Upper lobe of left lung (tissue), 4 donors: ENCODE results near the gene PCNX2.

ENCODE experiments used
- EP300 ChIP-seq, 4 donors: sonication (generic); formaldehyde crosslinking; IDR thresholded peaks; one replicate each; pipeline ENCODE4 v1.5.1; 2017; ENCODE audit warnings: antibody characterized with exemption in 4 of 4, control low read depth in 2 of 4
- POLR2A ChIP-seq, 4 donors: fragments of 450-650 bp; IDR thresholded peaks; one replicate each; pipeline ENCODE4 v1.5.1; 2016 to 2017; ENCODE audit warnings: antibody characterized with exemption in 4 of 4, mild to moderate bottlenecking in 2 of 4
- POLR2AphosphoS5 ChIP-seq, 2 donors: sonication (generic); formaldehyde crosslinking; IDR thresholded peaks; one replicate each; pipeline ENCODE4 v1.5.1; 2017; ENCODE audit warnings: antibody characterized with exemption in 2 of 2
- TF ChIP-seq, protein P1 (sequence below), 6 experiments: fragments of 450-650 bp in 4 of 6; fragments of 200-600 bp in 2 of 6; sonication (generic) in 2 of 6; IDR thresholded peaks; one replicate each; pipeline ENCODE4 v1.5.1; 2016 to 2019; ENCODE audit warnings: antibody characterized with exemption in 6 of 6

DNA sequence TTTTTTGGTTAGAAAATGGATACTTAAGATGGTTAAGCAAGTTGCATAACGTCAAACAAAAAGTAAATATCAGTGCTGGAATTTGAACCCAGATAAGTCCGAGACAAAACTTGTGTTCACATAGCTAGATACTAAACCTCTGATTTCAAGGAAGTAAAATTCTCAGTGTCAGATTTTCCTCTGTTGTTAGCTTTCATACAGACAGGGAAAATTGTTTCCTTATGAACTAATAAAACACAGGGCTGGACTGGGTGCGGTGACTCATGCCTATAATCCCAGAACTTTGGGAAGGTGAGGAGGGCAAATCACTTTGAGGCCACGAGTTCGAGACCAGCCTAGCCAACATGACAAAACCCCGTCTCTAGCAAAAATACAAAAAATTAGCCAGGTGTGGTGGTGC lies 51.3 kb downstream of the PCNX2 start:
- TF ChIP-seq, protein P1, sequence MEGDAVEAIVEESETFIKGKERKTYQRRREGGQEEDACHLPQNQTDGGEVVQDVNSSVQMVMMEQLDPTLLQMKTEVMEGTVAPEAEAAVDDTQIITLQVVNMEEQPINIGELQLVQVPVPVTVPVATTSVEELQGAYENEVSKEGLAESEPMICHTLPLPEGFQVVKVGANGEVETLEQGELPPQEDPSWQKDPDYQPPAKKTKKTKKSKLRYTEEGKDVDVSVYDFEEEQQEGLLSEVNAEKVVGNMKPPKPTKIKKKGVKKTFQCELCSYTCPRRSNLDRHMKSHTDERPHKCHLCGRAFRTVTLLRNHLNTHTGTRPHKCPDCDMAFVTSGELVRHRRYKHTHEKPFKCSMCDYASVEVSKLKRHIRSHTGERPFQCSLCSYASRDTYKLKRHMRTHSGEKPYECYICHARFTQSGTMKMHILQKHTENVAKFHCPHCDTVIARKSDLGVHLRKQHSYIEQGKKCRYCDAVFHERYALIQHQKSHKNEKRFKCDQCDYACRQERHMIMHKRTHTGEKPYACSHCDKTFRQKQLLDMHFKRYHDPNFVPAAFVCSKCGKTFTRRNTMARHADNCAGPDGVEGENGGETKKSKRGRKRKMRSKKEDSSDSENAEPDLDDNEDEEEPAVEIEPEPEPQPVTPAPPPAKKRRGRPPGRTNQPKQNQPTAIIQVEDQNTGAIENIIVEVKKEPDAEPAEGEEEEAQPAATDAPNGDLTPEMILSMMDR (IDR thresholded peaks at IDR 0.05), result no peak
- no peak for TF ChIP-seq POLR2A (IDR thresholded peaks at IDR 0.05)
- no peak for TF ChIP-seq POLR2AphosphoS5 (IDR thresholded peaks at IDR 0.05)
- TF ChIP-seq EP300 (IDR thresholded peaks at IDR 0.05), result no peak
